A673 (cell line): ENCODE measurements around the gene EPHB3. TPM values are rescaled to one million over a fixed set of nuclear protein-coding genes. Genes with fewer than 3 reads are reported as not detected.

Source experiments
- BruUV-seq: library from RNA; stranded (reverse); fragments of 400-500 nt; replicated peaks from 2 replicates; lab custom pipeline; 2021; lab: Mats Ljungman, UMichigan
- CTCF ChIA-PET: fragments of 300-600 bp; sonication (Branson Sonifier 250); formaldehyde crosslinking; loops from one replicate; lab custom pipeline; 2022; ENCODE audit warnings: antibody characterized with exemption; lab: Charles Lee
- POLR2A ChIA-PET: fragments of 300-600 bp; sonication (Branson Sonifier 250); formaldehyde crosslinking; loops from one replicate; lab custom pipeline; 2022; ENCODE audit warnings: antibody characterized with exemption; ENCODE audit not compliant: low non-redundant PET; lab: Charles Lee
- DNase-seq: peaks from one replicate; pipeline ENCODE4 v3.0.0-alpha.2; 2015; ENCODE audit warnings: low spot score
- H3K27ac ChIP-seq: fragments of 200-600 bp; sonication (generic); 2 replicates; pipeline ENCODE4 v1.5.1; 2016; ENCODE audit warnings: mixed run types, low read depth, mild to moderate bottlenecking, mixed read lengths, antibody characterized with exemption, low read length; ENCODE audit not compliant: poor library complexity, severe bottlenecking
- H3K27me3 ChIP-seq: fragments of 200-600 bp; sonication (generic); replicated peaks from 2 replicates; pipeline ENCODE4 v1.6.1; 2017; ENCODE audit warnings: mixed run types, low read depth, mild to moderate bottlenecking, mixed read lengths, antibody characterized with exemption, low read length; ENCODE audit not compliant: insufficient read depth, poor library complexity
- H3K36me3 ChIP-seq: fragments of 200-600 bp; sonication (generic); 2 replicates; pipeline ENCODE4 v1.6.1; 2016; ENCODE audit warnings: mixed run types, mild to moderate bottlenecking, mixed read lengths, antibody characterized with exemption, low read length; ENCODE audit not compliant: insufficient read depth, poor library complexity, severe bottlenecking
- H3K4me1 ChIP-seq: fragments of 200-600 bp; sonication (generic); 2 replicates; pipeline ENCODE4 v1.6.1; 2017; ENCODE audit warnings: mixed run types, mild to moderate bottlenecking, mixed read lengths, antibody characterized with exemption, low read length; ENCODE audit not compliant: insufficient read depth, poor library complexity, severe bottlenecking
- H3K4me3 ChIP-seq: fragments of 200-600 bp; sonication (generic); 2 replicates; pipeline ENCODE4 v1.5.1; 2016; ENCODE audit warnings: low read depth, mixed run types, mild to moderate bottlenecking, mixed read lengths, low read length; ENCODE audit not compliant: poor library complexity, severe bottlenecking
- H3K9me3 ChIP-seq: fragments of 200-600 bp; sonication (generic); 2 replicates; pipeline ENCODE4 v1.6.1; 2016; ENCODE audit warnings: mixed run types, low read depth, mild to moderate bottlenecking, mixed read lengths, antibody characterized with exemption, low read length; ENCODE audit not compliant: poor library complexity, severe bottlenecking
- CTCF ChIP-seq: fragments of 300-800, 200-600 bp; sonication (generic); conservative IDR thresholded peaks from 2 replicates; pipeline ENCODE4 v1.5.1; 2017; ENCODE audit warnings: low read depth, mild to moderate bottlenecking, antibody characterized with exemption, low read length, moderate library complexity, mixed read lengths
- EZH2 ChIP-seq: fragments of 200-600 bp; sonication (generic); IDR thresholded peaks from 2 replicates; pipeline ENCODE4 v1.6.1; 2017; ENCODE audit warnings: borderline replicate concordance, low read depth, mild to moderate bottlenecking, mixed read lengths, antibody characterized with exemption, low read length; ENCODE audit not compliant: poor library complexity, severe bottlenecking
- intact Hi-C: fragments of 100-400 bp; cut with micrococcal nuclease; formaldehyde crosslinking; loops from one replicate; pipeline ENCODE4 v1.10.0; 2022; ENCODE audit not compliant: unreplicated experiment
- total RNA-seq: library from RNA; stranded (reverse); gene quantifications from 2 replicates; pipeline ENCODE4 v1.2.3, GENCODE V29; 2021

Gene EPHB3
- total RNA-seq, 1 experiment from 2014 or later, result 15.6 TPM

GRCh38 chr3:184630861-184631471, 69.4 kb downstream of the EPHB3 start:
- no peak for DNase-seq
- no peak overlapping the region for H3K27ac ChIP-seq
- CTCF ChIA-PET, result no interaction called here
- H3K36me3 ChIP-seq, result no peaks in the 10 kb centered on the region
- BruUV-seq, result no TSS peak
- no peaks in the 10 kb centered on the region for H3K27me3 ChIP-seq
- TF ChIP-seq EZH2, result no peak
- no peak for TF ChIP-seq CTCF
- no peak overlapping the region for H3K4me3 ChIP-seq
- peaks cover 5% of the 10 kb centered on the region for H3K4me1 ChIP-seq
- no peaks in the 10 kb centered on the region for H3K9me3 ChIP-seq
- POLR2A ChIA-PET, result no interaction called here
- intact Hi-C loops, result no loop called here

- no TSS peak for BruUV-seq
- H3K36me3 ChIP-seq, result no peaks in the 10 kb centered on the region
- no peaks in the 10 kb centered on the region for H3K9me3 ChIP-seq
- DNase-seq, result no peak
- peaks cover 5% of the 10 kb centered on the region for H3K4me1 ChIP-seq
- H3K4me3 ChIP-seq, result no peak overlapping the region
- H3K27ac ChIP-seq, result no peak overlapping the region
- intact Hi-C loops, result no loop called here
- TF ChIP-seq CTCF, result no peak
- TF ChIP-seq EZH2, result no peak
- ChIA-PET POLR2A (no interaction called here), CTCF (no interaction called here)
- H3K27me3 ChIP-seq, result no peaks in the 10 kb centered on the region
Observed at GRCh38 chr3:184631472-184631861, 69.9 kb downstream of the EPHB3 start.

Other genes with a start within 250 kb of the EPHB3 start
- gene EIF4G1, start 247.2 kb upstream of the EPHB3 start, total RNA-seq, result 475 and 559 TPM in 2 replicates
- 15.1 and 23.2 TPM in 2 replicates for gene FAM131A, start 224.2 kb upstream of the EPHB3 start, total RNA-seq
- 11.2 and 14.8 TPM in 2 replicates for gene CLCN2, start 200.2 kb upstream of the EPHB3 start, total RNA-seq
- 92.1 and 92.6 TPM in 2 replicates for gene POLR2H, start 200.1 kb upstream of the EPHB3 start, total RNA-seq
- gene THPO, start 183.6 kb upstream of the EPHB3 start, total RNA-seq, result not detected in 2 replicates
- 0.06 and 0.57 TPM in 2 replicates for gene CHRD, start 181.7 kb upstream of the EPHB3 start, total RNA-seq
- gene MAGEF1, start 150.3 kb downstream of the EPHB3 start, total RNA-seq, result 47.6 and 51.2 TPM in 2 replicates